Vagina (tissue), 2 donors: Measurements from ENCODE around the gene DUSP18.

ENCODE experiments used
- POLR2A ChIP-seq, 2 donors: fragments of 450-650 bp; IDR thresholded peaks; one replicate each; pipeline ENCODE4 v1.6.1; 2017; ENCODE audit warnings: antibody characterized with exemption in 2 of 2, mild to moderate bottlenecking in 2 of 2, moderate library complexity in 2 of 2
- POLR2AphosphoS5 ChIP-seq, 2 donors: sonication (generic); formaldehyde crosslinking; IDR thresholded peaks; one replicate each; pipeline ENCODE4 v1.9.0; 2017; ENCODE audit warnings: antibody characterized with exemption in 2 of 2, mild to moderate bottlenecking in 2 of 2, low read depth in 1 of 2; ENCODE audit not compliant: insufficient read depth in 1 of 2
- TF ChIP-seq, protein P1 (sequence below), 3 experiments: fragments of 450-650 bp in 2 of 3; fragments of 200-600 bp in 1 of 3; sonication (generic) in 1 of 3; IDR thresholded peaks; one replicate each; pipeline ENCODE4 v1.5.1; 2017 to 2019; ENCODE audit warnings: antibody characterized with exemption in 3 of 3, mild to moderate bottlenecking in 2 of 3, moderate library complexity in 2 of 3

DNA sequence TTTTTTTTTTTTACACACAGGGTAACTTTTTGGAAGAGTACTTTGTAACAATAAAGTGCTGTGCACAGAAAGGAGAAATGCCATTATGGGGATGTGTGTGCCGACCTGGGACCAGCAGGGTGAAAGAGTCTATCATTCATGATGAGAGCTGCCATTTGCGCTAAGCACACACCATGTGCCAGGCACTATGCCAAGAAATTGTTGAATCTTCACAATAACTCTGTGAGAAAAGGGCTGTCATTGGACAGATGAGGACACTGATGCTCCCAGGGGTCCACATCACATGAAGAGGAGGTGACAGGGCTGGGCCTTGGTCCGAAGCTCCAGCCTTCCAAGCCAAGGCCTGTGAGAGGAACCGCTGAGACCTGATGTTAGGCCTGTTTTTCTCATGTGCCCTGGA is 5.6 kb downstream of the DUSP18 start:
- TF ChIP-seq POLR2AphosphoS5 (IDR thresholded peaks at IDR 0.05; ENCODE audit: insufficient read depth in 1 of 2, low read depth in 1 of 2): no peak
- TF ChIP-seq, protein P1, sequence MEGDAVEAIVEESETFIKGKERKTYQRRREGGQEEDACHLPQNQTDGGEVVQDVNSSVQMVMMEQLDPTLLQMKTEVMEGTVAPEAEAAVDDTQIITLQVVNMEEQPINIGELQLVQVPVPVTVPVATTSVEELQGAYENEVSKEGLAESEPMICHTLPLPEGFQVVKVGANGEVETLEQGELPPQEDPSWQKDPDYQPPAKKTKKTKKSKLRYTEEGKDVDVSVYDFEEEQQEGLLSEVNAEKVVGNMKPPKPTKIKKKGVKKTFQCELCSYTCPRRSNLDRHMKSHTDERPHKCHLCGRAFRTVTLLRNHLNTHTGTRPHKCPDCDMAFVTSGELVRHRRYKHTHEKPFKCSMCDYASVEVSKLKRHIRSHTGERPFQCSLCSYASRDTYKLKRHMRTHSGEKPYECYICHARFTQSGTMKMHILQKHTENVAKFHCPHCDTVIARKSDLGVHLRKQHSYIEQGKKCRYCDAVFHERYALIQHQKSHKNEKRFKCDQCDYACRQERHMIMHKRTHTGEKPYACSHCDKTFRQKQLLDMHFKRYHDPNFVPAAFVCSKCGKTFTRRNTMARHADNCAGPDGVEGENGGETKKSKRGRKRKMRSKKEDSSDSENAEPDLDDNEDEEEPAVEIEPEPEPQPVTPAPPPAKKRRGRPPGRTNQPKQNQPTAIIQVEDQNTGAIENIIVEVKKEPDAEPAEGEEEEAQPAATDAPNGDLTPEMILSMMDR (IDR thresholded peaks at IDR 0.05): no peak
- TF ChIP-seq POLR2A (IDR thresholded peaks at IDR 0.05): no peak
